GM12874 (cell line): ENCODE results near the gene RTN4R.

Experiments used
- CTCF ChIP-seq: IDR thresholded peaks from 2 replicates; pipeline ENCODE4 v1.5.1; 2011; ENCODE audit warnings: low read depth, mild to moderate bottlenecking, control low read depth, low read length, moderate library complexity; ENCODE audit not compliant: insufficient read depth

Gene RTN4R

GRCh38 chr22:20297414-20298109, 29.4 kb upstream of the RTN4R start:
- no peak for TF ChIP-seq CTCF

GRCh38 chr22:20296598-20296997, 28.5 kb upstream of the RTN4R start:
- no peak for TF ChIP-seq CTCF

GRCh38 chr22:20295262-20296064, 27.3 kb upstream of the RTN4R start:
- TF ChIP-seq CTCF, result no peak

GRCh38 chr22:20292673-20293232, 24.6 kb upstream of the RTN4R start:
- TF ChIP-seq CTCF, result no peak

GRCh38 chr22:20292108-20292507, 24.0 kb upstream of the RTN4R start:
- no peak for TF ChIP-seq CTCF

GRCh38 chr22:20291604-20292063, 23.5 kb upstream of the RTN4R start:
- no peak for TF ChIP-seq CTCF

- no peak for TF ChIP-seq CTCF
These were observed 23.1 kb upstream of the RTN4R start for GRCh38 chr22:20291249-20291586.
